ENCODE data around the gene MOAP1.
"Not testable (repeated sequence)": the region's sequence is repeated elsewhere in the genome, so short reads cannot be mapped to it uniquely, and the experiment has no call there.

The MOAP1 gene

DNA sequence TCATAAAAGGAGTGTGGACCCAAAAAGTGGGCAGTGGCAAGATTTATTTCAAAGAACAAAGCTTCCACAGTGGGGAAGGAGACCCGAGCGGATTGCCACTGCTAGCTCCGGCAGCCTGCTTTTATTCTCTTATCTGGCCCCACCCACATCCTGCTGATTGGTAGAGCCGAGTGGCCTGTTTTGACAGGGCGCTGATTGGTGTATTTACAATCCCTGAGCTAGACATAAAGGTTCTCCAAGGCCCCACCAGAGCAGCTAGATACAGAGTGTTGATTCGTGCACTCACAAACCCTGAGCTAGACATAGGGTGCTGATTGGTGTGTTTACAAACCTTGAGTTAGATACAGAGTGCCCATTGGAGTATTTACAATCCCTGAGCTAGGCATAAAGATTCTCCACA is 15.1 kb downstream of the MOAP1 start:
- H3K9me3 Mint-ChIP-seq; DNase-seq (ENCODE audit: low spot score); H3K4me3 Mint-ChIP-seq; H3K4me1 Mint-ChIP-seq (ENCODE audit: low read depth); H3K27me3 Mint-ChIP-seq (ENCODE audit: low read depth); H3K27ac Mint-ChIP-seq; H3K36me3 Mint-ChIP-seq (ENCODE audit: low read depth): not testable (repeated sequence)

DNA sequence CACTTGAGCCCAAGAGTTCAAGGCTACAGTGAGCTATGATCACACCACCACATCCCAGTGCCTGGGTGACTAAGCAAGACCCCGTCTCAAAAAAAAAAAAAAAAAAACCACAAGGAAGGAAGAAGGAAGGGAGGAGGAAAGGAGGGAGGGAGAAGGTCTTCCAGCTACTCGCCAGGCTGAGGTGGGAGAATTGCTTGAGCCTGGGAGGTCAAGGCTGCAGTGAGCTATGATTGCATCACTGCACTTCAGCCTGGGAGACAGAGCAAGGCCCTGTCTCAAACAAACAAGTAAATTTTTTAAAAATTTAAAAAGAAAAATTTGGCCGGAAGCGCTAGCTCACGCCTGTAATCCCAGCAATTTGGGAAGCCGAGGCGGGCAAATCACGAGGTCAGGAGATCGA is 16.1 kb downstream of the MOAP1 start:
- not testable (repeated sequence) for H3K27me3 Mint-ChIP-seq (ENCODE audit: low read depth); H3K4me1 Mint-ChIP-seq (ENCODE audit: low read depth); DNase-seq (ENCODE audit: low spot score); H3K36me3 Mint-ChIP-seq (ENCODE audit: low read depth); H3K9me3 Mint-ChIP-seq; H3K27ac Mint-ChIP-seq; H3K4me3 Mint-ChIP-seq

DNA sequence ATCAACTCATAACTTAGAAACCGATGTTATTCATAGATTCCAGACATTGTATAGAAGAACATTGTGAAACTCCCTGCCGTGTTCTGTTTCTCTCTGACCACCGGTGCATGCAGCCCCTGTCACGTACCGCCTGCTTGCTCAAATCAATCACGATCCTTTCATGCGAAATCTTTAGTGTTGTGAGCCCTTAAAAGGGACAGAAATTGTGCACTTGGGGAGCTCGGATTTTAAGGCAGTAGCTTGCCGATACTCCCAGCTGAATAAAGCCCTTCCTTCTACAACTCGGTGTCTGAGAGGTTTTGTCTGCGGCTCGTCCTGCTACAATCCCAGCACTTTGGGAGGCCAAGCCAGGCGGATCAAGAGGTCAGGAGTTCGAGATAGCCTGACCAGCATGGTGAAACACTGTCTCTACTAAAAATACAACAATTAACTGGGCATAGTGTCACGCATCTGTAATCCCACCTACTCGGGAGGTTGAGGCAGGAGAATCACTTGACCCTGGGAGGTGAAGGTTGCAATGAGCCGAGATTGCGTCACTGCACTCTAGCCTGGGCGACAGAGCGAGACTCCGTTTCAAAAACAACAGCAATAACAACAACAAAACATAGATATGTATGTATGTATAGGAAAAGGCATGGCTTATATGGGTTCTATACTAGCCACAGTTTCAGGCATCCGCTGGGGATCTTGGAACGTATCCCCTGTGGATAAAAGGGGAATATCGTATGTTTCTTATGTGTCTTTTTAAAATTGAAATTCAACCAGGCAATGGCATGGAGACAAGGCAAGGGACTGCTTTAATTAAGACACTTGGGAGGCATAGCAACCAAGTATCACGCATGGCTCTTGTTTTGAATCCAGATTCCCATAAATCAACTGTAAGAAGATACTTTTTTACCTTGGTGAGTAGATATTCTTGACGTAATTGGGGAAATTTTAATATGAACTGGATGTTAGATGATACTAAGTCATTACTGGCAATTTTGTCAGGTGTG is 19.1 kb downstream of the MOAP1 start:
- not testable (repeated sequence) for H3K4me3 Mint-ChIP-seq; H3K9me3 Mint-ChIP-seq; DNase-seq (ENCODE audit: low spot score); H3K27ac Mint-ChIP-seq; H3K36me3 Mint-ChIP-seq (ENCODE audit: low read depth); H3K4me1 Mint-ChIP-seq (ENCODE audit: low read depth); H3K27me3 Mint-ChIP-seq (ENCODE audit: low read depth)

DNA sequence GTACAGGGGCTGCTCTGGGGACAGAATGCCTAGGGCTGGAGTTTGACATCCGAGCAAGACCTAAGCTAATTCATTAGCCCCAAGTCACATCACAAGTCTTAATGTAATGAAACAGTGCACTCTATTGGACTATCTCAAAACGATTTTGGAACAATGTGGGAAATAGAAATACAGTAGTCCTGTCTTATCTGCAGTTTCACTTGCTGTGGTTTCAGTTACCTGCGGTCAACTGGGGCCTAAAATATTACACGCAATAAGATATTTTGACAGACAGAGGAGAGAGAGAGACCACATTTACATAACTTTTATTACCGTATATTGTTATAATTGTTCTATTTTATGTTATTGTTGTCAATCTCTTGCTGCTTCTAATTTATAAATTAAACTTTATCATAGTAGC is 21.1 kb downstream of the MOAP1 start:
- no peaks in the 10 kb centered on the region for H3K27me3 Mint-ChIP-seq (ENCODE audit: low read depth)
- DNase-seq (ENCODE audit: low spot score): no peak
- H3K27ac Mint-ChIP-seq: no peak overlapping the region
- no peaks in the 10 kb centered on the region for H3K4me1 Mint-ChIP-seq (ENCODE audit: low read depth)
- no peaks in the 10 kb centered on the region for H3K36me3 Mint-ChIP-seq (ENCODE audit: low read depth)
- no peak overlapping the region for H3K4me3 Mint-ChIP-seq
- H3K9me3 Mint-ChIP-seq: no peaks in the 10 kb centered on the region

DNA sequence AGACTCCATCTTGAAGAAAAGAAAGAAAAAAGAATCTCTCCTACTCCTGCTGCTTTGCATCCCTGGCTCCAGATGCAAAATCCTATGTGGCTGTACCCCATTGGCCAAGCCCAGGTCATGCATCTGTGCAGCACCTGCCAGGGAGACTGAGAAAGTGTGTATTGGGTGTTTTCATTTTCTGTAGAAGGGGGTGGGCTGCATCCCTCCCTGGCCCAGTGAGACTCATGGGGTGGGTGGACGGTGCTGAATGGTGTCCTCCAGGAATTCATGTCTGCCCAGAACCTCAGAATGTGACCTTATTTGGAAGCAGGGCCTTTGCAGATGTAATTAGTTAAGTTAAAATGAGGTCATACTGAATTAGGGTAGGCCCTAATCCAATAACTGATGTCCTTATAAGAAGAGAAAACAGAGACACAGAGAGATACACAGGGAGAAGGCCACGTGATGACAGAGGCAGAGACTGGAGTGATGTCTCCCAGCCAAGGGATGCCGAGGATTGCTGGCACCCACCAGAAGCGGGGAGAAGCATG is 23.2 kb downstream of the MOAP1 start:
- no peaks in the 10 kb centered on the region for H3K9me3 Mint-ChIP-seq
- H3K4me3 Mint-ChIP-seq: no peak overlapping the region
- no peaks in the 10 kb centered on the region for H3K27me3 Mint-ChIP-seq (ENCODE audit: low read depth)
- no peak for DNase-seq (ENCODE audit: low spot score)
- no peaks in the 10 kb centered on the region for H3K4me1 Mint-ChIP-seq (ENCODE audit: low read depth)
- no peak overlapping the region for H3K27ac Mint-ChIP-seq
- H3K36me3 Mint-ChIP-seq (ENCODE audit: low read depth): no peaks in the 10 kb centered on the region

DNA sequence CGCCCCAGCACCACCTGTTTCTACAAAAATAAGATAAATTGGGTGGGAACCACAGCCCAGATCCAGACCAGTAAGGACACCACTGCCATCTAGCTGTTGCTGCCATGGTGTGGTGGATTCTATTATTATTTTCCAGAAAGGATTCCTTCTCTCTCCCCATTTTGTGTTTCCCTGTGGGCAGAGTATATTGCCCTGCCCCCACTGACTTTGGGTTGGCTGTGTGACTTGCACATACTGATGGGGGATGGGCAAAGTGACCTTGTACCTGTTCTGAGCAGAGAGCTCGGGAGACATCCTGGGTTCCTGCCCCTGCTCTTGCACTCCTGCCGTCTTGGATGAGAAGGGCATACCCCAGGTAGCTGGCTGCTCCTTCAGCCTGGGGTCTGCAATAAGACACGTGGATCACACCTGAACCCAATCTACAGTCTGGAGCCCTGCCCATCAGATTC is 24.3 kb downstream of the MOAP1 start:
- H3K27ac Mint-ChIP-seq: no peak overlapping the region
- H3K36me3 Mint-ChIP-seq (ENCODE audit: low read depth): no peaks in the 10 kb centered on the region
- H3K27me3 Mint-ChIP-seq (ENCODE audit: low read depth): no peaks in the 10 kb centered on the region
- no peak for DNase-seq (ENCODE audit: low spot score)
- no peaks in the 10 kb centered on the region for H3K4me1 Mint-ChIP-seq (ENCODE audit: low read depth)
- no peak overlapping the region for H3K4me3 Mint-ChIP-seq
- no peaks in the 10 kb centered on the region for H3K9me3 Mint-ChIP-seq

DNA sequence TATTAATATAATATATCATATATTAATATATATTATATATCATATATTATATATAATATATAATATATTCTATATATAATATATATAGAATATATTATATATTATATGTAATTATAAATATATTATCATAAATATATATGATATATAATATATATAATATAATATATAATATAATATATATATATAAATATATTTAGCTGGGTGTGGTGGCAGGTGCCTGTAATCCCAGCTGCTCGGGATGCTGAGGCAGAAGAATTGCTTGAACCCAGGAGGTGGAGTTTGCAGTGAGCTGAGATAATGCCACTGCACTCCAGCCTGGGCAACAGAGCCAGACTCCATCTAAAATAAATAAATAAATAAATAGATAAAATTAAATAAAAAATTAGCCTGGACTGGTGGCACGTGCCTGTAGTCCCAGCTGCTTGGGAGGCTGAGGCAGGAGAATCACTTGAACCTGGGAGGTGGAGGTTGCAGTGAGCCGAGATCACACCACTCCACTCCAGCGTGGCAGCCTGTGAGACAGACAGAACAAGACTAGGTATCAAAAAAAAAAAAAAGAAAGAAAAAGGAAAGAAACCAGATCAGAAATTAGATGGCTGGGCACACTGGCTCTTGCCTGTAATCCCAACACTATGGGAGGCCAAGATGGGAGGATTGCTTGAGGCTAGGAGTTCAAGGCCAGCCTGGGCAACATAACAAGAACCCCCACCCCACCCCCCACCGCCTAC is 24.9 kb downstream of the MOAP1 start:
- not testable (repeated sequence) for H3K36me3 Mint-ChIP-seq (ENCODE audit: low read depth); H3K4me1 Mint-ChIP-seq (ENCODE audit: low read depth); H3K27ac Mint-ChIP-seq; H3K4me3 Mint-ChIP-seq; H3K27me3 Mint-ChIP-seq (ENCODE audit: low read depth); DNase-seq (ENCODE audit: low spot score); H3K9me3 Mint-ChIP-seq

DNA sequence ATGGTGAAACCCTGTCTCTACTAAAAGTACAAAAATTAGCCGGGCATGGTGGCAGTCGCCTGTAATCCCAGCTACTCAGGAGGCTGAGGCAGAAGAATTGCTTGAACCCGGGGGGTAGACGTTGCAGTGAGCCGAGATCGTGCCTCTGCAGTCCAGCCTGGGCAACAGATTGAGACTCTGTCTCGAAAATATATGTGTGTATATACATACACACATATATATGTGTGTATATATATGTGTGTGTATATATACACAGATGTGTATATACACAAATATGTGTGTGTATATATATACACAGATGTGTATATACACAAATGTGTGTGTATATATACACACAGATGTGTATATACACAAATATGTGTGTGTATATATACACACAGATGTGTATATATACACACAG is 26.3 kb downstream of the MOAP1 start:
- not testable (repeated sequence) for H3K36me3 Mint-ChIP-seq (ENCODE audit: low read depth); H3K27me3 Mint-ChIP-seq (ENCODE audit: low read depth); H3K4me1 Mint-ChIP-seq (ENCODE audit: low read depth); DNase-seq (ENCODE audit: low spot score); H3K27ac Mint-ChIP-seq; H3K4me3 Mint-ChIP-seq; H3K9me3 Mint-ChIP-seq

DNA sequence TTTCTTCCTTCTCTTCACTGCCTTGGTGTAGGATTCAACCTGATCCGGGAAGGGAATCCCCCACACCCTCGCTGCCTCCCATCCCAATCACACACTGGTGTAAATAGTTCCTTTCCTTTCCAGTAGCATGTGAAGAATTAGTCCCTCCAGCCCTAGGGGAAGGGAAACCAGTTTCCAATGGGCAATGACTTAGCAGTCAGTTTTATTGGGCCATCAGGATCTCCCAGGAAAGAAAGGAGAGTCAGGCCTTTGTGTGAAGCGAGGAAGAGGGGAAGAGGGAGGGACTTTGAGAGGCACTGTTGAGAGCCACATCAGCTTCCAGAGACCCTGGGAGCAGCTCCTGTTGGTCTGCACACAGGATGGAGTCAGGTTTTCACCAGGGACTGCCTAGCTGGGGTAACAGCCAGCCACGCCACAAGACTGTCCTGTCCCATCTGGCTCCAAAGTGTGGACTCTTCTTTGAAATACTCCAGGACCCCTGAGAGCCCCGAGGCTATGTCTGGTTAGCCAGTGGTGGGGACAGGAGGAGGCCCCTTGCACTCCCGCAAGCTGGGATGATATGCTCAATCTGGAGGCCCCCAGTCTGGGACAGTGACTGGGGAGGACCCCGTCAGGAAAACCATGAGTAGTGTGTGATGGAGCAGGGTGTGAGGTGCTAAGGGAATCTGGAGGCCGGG is 27.9 kb downstream of the MOAP1 start:
- H3K27ac Mint-ChIP-seq: no peak overlapping the region
- no peaks in the 10 kb centered on the region for H3K4me1 Mint-ChIP-seq (ENCODE audit: low read depth)
- H3K4me3 Mint-ChIP-seq: no peak overlapping the region
- H3K27me3 Mint-ChIP-seq (ENCODE audit: low read depth): no peaks in the 10 kb centered on the region
- DNase-seq (ENCODE audit: low spot score): no peak
- no peaks in the 10 kb centered on the region for H3K9me3 Mint-ChIP-seq
- H3K36me3 Mint-ChIP-seq (ENCODE audit: low read depth): no peaks in the 10 kb centered on the region

DNA sequence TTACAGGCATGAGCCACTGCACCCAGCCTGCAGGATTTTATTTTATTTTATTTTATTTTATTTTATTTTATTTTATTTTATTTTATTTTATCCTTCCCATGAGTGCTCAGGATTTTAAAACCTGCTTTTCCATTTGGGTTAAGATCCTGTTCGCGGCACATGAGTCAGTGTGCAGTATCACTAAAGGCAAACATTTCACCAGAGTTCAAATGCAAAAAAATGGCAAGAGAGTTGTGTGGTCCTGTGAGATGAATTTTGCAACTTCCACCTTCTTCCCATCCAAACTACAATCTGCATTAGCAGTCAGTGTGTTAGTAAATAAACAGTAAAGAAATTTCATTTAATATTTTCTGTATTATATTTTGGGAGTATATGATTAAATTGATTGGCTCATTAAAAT is 29.0 kb downstream of the MOAP1 start:
- H3K36me3 Mint-ChIP-seq (ENCODE audit: low read depth): no peaks in the 10 kb centered on the region
- no peak for DNase-seq (ENCODE audit: low spot score)
- H3K27me3 Mint-ChIP-seq (ENCODE audit: low read depth): no peaks in the 10 kb centered on the region
- no peaks in the 10 kb centered on the region for H3K9me3 Mint-ChIP-seq
- peaks cover 3% of the 10 kb centered on the region for H3K4me1 Mint-ChIP-seq (ENCODE audit: low read depth)
- H3K4me3 Mint-ChIP-seq: no peak overlapping the region
- no peak overlapping the region for H3K27ac Mint-ChIP-seq

DNA sequence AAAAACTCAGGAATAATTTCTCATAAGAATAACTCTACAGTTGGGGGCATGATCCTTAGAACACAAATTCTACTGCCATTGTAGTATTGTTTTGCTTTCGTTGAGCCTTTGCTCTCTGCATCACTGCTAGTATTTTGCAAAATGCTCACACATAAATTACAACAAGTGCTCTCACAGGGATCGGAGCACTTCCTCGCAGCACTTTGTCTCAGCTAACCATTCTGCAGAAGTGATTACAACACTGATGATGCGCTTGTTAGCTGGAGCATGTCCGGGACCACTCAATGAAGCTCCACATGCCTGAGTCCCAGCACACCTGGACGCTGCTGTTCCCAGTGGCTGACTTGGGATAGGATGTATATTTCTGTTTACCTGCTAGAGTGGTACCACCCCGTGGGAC is 31.6 kb downstream of the MOAP1 start:
- Mint-ChIP-seq H3K4me1 (ENCODE audit: low read depth) (peaks cover 9% of the 10 kb centered on the region), H3K9me3 (no peaks in the 10 kb centered on the region), H3K4me3 (no peak overlapping the region), H3K27ac (no peak overlapping the region), H3K27me3 (ENCODE audit: low read depth) (no peaks in the 10 kb centered on the region), H3K36me3 (ENCODE audit: low read depth) (no peaks in the 10 kb centered on the region)
- DNase-seq (ENCODE audit: low spot score): no peak

DNA sequence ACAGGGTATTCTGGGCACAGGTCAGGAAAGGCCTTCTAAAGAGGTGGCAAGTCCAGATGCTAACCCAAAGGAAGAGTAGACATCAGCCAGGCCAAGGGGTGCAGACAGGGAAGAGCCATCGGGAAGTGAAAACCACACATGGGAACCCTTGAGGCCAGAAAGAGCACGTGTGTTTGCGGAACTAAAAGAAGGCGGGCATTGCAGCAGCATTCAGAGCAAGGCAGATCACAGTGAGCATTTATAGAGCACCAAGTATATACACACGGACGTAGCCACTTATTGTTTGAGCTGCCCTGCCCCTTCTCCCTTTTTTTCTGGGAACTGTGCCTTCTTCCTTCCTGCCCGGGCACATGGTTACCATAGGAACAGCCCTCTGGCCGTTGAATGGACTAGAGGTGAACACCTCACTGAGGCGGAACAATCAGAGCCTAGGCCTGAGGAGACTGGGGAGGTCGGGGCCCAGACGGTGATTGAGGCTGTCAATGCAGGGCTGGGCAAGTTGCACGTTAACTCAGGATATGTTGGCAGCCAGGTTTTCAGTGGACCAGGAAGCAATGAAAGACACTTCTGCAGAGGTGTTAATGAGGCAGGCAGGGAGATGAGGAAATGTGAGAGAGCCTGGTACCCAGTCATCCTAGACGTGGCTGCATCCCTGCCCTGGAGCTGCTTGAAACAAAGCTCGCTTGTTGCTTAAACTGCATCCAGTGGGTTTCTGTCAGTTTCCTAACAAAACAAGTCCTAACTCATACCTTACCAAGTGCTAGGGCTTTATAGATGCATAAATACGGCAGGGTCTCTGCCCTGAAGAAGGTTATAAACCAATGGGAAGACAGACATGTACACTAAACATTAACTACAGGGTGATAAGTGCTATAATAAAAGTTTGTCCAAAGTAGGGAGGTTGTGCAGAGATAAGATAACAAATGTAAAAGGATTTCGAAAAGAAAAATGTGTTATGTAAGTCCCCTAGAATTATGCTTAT is 34.2 kb downstream of the MOAP1 start:
- H3K4me1 Mint-ChIP-seq (ENCODE audit: low read depth): peaks cover 9% of the 10 kb centered on the region
- no peaks in the 10 kb centered on the region for H3K27me3 Mint-ChIP-seq (ENCODE audit: low read depth)
- DNase-seq (ENCODE audit: low spot score): no peak
- H3K4me3 Mint-ChIP-seq: no peak overlapping the region
- H3K36me3 Mint-ChIP-seq (ENCODE audit: low read depth): no peaks in the 10 kb centered on the region
- H3K9me3 Mint-ChIP-seq: no peaks in the 10 kb centered on the region
- H3K27ac Mint-ChIP-seq: no peak overlapping the region

DNA sequence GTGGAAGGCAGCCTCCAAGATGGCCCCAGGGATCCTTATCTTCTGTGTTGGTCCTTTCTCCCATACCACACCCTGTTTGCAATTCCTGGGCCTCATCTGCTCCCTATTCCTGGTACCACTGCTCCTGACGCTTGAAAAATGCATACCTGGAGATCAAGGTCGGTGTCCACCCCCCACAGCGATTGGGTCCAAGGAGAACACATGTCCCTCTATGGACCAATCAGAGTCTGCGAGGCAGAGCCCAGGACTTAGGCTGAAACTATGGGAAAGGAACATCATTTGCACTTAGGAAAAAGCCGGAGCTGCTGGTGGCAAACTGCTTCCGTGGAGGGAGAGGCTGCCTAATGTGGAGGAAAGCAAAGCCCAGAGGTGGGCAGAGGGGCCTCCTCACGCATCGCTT is 35.7 kb downstream of the MOAP1 start:
- no peaks in the 10 kb centered on the region for H3K27me3 Mint-ChIP-seq (ENCODE audit: low read depth)
- DNase-seq (ENCODE audit: low spot score): no peak
- no peaks in the 10 kb centered on the region for H3K9me3 Mint-ChIP-seq
- H3K27ac Mint-ChIP-seq: no peak overlapping the region
- H3K36me3 Mint-ChIP-seq (ENCODE audit: low read depth): no peaks in the 10 kb centered on the region
- no peak overlapping the region for H3K4me3 Mint-ChIP-seq
- peaks cover 9% of the 10 kb centered on the region for H3K4me1 Mint-ChIP-seq (ENCODE audit: low read depth)

Measured in T-helper 2 cell treated with Interferon-gamma antibody and Interleukin-4, amounts not matched to agents 5 μg/mL and 100 μg/mL, for 36 hours (primary cell).